ENCODE measurements around the gene TASP1.
"Not testable (repeated sequence)": the region's sequence is repeated elsewhere in the genome, so short reads cannot be mapped to it uniquely, and the experiment has no call there.

Gene TASP1

DNA sequence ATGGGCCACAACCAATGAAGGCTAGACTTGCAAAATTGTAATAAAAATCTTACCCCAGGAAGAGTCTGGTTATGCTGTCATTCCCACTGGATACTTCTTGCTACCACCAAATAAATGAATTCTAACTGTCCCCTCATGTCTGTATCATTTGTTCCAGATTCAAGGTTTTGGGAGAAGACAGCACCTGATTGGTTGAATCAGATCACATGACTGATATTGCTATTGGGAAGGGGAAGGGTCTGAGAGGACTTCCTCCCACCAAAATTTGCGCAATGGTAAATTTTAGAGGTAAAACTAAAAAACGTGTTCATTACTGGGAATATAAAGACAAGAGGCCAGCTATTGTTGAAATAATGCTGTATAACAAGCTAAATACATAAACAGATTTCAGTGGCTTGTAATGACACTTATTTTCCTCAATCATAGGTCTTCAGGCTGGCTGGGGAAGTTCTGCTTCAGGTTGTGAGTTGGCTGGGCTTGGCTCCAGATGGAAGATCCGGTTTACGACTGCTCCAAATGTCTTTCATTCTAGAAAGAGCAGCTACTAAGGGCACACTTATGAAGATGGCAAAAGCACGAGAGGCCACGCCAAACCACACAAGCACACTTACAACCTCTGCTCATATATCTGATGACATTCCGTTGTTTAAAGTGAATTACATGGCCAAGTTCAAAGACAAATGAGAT is 27.1 kb upstream of the TASP1 start:
- in situ Hi-C loops (cut with MboI; ENCODE audit: low pct_unique_long_range_greater_than_20kb, low sequenced_read_pairs, unreplicated experiment) = no loop called here
- no peak for DNase-seq (ENCODE audit: low spot score)
- TF ChIP-seq, protein P1, sequence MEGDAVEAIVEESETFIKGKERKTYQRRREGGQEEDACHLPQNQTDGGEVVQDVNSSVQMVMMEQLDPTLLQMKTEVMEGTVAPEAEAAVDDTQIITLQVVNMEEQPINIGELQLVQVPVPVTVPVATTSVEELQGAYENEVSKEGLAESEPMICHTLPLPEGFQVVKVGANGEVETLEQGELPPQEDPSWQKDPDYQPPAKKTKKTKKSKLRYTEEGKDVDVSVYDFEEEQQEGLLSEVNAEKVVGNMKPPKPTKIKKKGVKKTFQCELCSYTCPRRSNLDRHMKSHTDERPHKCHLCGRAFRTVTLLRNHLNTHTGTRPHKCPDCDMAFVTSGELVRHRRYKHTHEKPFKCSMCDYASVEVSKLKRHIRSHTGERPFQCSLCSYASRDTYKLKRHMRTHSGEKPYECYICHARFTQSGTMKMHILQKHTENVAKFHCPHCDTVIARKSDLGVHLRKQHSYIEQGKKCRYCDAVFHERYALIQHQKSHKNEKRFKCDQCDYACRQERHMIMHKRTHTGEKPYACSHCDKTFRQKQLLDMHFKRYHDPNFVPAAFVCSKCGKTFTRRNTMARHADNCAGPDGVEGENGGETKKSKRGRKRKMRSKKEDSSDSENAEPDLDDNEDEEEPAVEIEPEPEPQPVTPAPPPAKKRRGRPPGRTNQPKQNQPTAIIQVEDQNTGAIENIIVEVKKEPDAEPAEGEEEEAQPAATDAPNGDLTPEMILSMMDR (IDR thresholded peaks at IDR 0.05; ENCODE audit: extremely low read depth, insufficient read depth, missing control alignments) = no peak

DNA sequence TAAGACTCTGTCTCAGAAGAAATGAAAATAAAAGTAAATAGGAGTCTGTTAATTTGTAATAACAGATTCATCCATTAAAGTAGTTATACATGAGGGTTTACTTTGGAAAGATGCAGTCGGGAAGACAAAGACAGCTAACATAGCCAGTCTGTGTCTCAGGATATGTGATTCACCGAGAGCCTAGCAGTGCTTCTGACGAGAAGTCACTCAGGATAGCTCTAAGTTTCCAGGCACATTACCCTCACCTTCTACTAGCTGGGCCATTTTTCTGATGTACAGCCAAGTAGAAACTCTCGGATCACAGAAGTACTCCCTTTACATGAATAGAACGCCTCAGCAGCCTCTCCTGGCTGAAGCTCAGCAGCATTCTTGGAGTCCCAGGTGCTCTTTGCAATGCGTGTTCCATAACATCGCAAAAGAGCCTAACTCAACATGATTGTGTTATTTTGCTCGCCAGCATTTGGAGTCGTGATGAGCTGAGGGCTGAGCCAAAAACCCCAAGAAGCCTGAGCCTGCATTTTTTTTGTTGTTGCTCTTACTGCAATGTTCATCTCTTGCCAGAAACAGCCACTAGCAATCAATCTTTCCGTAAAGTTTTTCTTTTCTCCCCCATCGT is 22.4 kb upstream of the TASP1 start:
- DNase-seq (ENCODE audit: low spot score) = no peak
- TF ChIP-seq, protein P1 (IDR thresholded peaks at IDR 0.05; ENCODE audit: extremely low read depth, insufficient read depth, missing control alignments) = no peak
- in situ Hi-C loops (cut with MboI; ENCODE audit: low pct_unique_long_range_greater_than_20kb, low sequenced_read_pairs, unreplicated experiment) = no loop called here

DNA sequence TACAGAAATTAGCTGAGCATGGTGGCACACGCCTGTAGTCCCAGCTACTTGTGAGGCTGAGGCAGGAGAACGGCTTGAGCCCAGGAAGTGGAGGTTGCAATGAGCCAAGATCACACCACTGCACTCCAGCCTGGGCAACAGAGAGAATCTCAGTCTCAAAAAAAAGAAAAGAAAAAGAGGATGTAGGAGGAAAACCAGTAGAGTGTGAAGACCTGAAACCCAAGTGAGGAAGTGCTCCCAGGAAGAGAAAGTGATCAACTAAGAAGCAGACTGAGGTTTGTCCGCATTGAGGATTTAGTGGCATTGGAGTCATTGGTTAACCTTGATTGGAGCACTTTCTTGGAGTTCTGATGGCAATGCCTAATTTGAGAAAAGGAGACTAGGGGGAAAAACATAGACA is 20.6 kb upstream of the TASP1 start:
- in situ Hi-C loops (cut with MboI; ENCODE audit: low pct_unique_long_range_greater_than_20kb, low sequenced_read_pairs, unreplicated experiment) = no loop called here
- TF ChIP-seq, protein P1 (IDR thresholded peaks at IDR 0.05; ENCODE audit: extremely low read depth, insufficient read depth, missing control alignments) = no peak
- peak; percentile 38 for DNase-seq (ENCODE audit: low spot score)

DNA sequence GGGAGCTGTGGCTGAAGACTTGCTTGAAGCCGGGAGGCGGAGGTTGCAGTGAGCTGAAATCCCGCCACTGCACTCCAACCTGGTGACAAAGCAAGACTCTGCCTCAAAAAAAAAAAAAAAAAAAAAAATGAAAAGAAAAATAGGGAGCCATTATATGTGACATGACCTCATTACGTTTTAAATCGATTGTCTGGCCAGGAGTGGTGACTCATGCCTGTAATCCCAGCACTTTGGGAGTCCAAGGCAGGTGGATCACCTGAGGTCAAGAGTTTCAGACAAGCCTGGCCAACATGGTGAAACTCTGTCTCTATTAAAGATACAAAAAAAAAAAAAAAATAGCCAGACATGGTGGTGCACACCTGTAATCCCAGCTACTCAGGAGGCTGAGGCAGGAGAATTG is 19.3 kb upstream of the TASP1 start:
- DNase-seq (ENCODE audit: low spot score); in situ Hi-C loops (cut with MboI; ENCODE audit: low pct_unique_long_range_greater_than_20kb, low sequenced_read_pairs, unreplicated experiment): not testable (repeated sequence)

DNA sequence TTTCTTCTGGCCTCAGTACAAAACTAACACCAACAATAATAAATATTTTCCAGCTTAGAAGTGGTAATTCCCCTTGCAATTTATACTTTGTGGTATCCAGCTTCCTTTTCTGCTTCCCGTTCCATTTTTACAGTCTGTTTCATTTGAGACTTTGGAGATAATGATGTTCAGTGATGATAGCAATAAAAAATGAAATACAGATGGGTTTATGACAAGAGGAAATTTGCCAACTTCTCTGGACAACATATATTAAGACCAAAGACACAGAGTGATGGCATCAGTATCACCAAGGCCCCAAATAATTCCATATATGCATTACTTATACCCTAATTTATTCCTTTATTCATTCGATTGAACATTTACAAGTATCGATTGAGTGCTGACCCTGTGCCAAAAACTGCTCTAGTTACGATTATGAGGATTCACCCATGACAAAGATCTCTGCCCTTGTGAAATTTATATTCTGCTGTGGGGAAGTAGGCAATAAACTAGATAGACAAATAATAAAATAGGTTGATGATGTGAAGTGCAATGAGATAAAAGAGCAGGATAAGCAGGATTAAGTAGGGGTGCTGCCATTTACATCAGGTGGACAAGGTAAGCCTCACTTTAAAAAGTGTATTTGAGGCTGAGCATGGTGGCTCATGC is 18.1 kb upstream of the TASP1 start:
- TF ChIP-seq, protein P1 (IDR thresholded peaks at IDR 0.05; ENCODE audit: extremely low read depth, insufficient read depth, missing control alignments) = no peak
- DNase-seq (ENCODE audit: low spot score) = no peak
- in situ Hi-C loops (cut with MboI; ENCODE audit: low pct_unique_long_range_greater_than_20kb, low sequenced_read_pairs, unreplicated experiment) = no loop called here

DNA sequence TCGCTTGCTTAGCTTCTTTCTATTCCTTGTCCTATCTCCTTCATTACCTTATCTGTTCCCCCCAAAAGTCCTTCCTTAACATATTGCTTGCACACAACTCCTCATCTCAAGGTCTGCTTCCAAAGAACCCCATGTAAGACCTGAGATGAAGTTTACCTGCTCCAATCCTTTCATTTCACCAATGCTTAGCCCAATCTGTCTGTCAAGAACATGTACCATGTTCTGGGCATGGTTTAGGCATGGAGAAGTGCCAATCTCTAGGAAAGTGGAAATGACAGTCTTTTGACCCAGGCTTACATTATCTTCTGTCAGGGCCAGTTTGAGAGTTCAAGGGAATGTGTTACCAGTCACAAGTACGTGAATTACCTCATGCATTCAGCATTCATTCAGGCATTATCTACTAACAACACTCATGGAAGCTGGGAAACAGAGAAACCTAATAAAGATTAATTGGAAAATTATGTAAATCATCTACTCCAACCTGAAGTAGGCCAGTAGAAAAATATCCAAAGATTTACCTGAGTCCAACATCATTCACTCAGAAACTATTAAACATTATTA is 15.8 kb upstream of the TASP1 start:
- TF ChIP-seq, protein P1 (IDR thresholded peaks at IDR 0.05; ENCODE audit: extremely low read depth, insufficient read depth, missing control alignments) = no peak
- in situ Hi-C loops (cut with MboI; ENCODE audit: low pct_unique_long_range_greater_than_20kb, low sequenced_read_pairs, unreplicated experiment) = no loop called here
- DNase-seq (ENCODE audit: low spot score) = no peak

DNA sequence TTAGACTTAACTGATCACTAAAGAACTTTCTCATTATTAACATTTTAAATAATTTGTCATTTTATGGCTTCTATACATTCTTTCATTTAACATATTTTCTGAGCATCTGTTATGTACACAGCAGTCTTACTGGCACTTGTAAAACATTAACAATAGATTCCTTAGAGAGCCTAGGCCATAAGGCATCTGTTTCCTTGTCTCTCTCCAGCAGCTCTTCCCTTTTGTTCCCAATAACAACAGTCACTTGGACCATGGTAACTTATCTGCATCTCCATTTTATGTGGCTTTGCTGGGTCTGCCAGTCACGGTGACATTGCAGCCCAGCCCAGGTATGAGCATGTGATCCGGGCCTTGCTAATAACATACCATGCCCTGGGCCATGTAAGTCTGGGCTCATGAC is 11.7 kb upstream of the TASP1 start:
- TF ChIP-seq, protein P1 (IDR thresholded peaks at IDR 0.05; ENCODE audit: extremely low read depth, insufficient read depth, missing control alignments) = no peak
- in situ Hi-C loops (cut with MboI; ENCODE audit: low pct_unique_long_range_greater_than_20kb, low sequenced_read_pairs, unreplicated experiment) = no loop called here
- no peak for DNase-seq (ENCODE audit: low spot score)
